Parathyroid adenoma (tissue), 2 donors: ENCODE measurements around the gene MAK.
"Not testable (repeated sequence)": the region's sequence is repeated elsewhere in the genome, so short reads cannot be mapped to it uniquely, and the experiment has no call there.

Experiments
- H2AFZ ChIP-seq: fragments of 300-600 bp; sonication (generic); one replicate; pipeline ENCODE4 v1.7.0; 2017; ENCODE audit warnings: antibody characterized with exemption, mild to moderate bottlenecking
- H3K27ac ChIP-seq: fragments of 300-600 bp; sonication (generic); one replicate; pipeline ENCODE4 v1.7.0; 2017
- H3K27me3 ChIP-seq: fragments of 300-600 bp; sonication (generic); one replicate; pipeline ENCODE4 v1.7.0; 2017; ENCODE audit warnings: low read length; ENCODE audit not compliant: control insufficient read depth, insufficient read depth
- H3K36me3 ChIP-seq: fragments of 300-600 bp; sonication (generic); one replicate; pipeline ENCODE4 v1.7.0; 2017; ENCODE audit warnings: low read length; ENCODE audit not compliant: control insufficient read depth, insufficient read depth
- H3K4me1 ChIP-seq: fragments of 300-600 bp; sonication (generic); one replicate; pipeline ENCODE4 v1.7.0; 2017; ENCODE audit warnings: control low read depth
- H3K4me2 ChIP-seq: fragments of 300-600 bp; sonication (generic); one replicate; pipeline ENCODE4 v1.7.0; 2017; ENCODE audit warnings: low read length
- H3K4me3 ChIP-seq: fragments of 300-600 bp; sonication (generic); one replicate; pipeline ENCODE4 v1.7.0; 2017; ENCODE audit warnings: low read depth, low read length
- H3K79me2 ChIP-seq: fragments of 300-600 bp; sonication (generic); one replicate; pipeline ENCODE4 v1.7.0; 2017; ENCODE audit warnings: control low read depth
- H3K9ac ChIP-seq: fragments of 300-600 bp; sonication (generic); one replicate; pipeline ENCODE4 v1.7.0; 2017; ENCODE audit warnings: mild to moderate bottlenecking
- H3K9me3 ChIP-seq: fragments of 300-600 bp; sonication (generic); one replicate; pipeline ENCODE4 v1.7.0; 2017; ENCODE audit warnings: low read length; ENCODE audit not compliant: control insufficient read depth
- CTCF ChIP-seq: fragments of 300-600 bp; sonication (generic); IDR thresholded peaks from one replicate; pipeline ENCODE4 v1.7.0; 2017; ENCODE audit warnings: antibody characterized with exemption, mild to moderate bottlenecking
- donor health status: primary hyperparathyroidism.

Gene MAK

GRCh38 chr6:10883312-10884244 lies 45.2 kb upstream of the MAK start:
- no peak for TF ChIP-seq CTCF
- Histone ChIP-seq H3K9me3 (no peaks in the 10 kb centered on the region), H3K4me2 (peak overlapping the region; percentile 73), H3K4me3 (peak overlapping the region; percentile 93), H3K9ac (peak overlapping the region; percentile 29), H3K36me3 (no peaks in the 10 kb centered on the region), H3K27me3 (no peaks in the 10 kb centered on the region), H2AFZ (peak overlapping the region; percentile 31), H3K4me1 (peaks cover 13% of the 10 kb centered on the region), H3K27ac (peak overlapping the region; percentile 98), H3K79me2 (peaks cover 26% of the 10 kb centered on the region)

- peak overlapping the region; percentile 39 for H3K9ac ChIP-seq
- H3K4me2 ChIP-seq, result peak overlapping the region; percentile 85
- H3K4me1 ChIP-seq, result peaks cover 21% of the 10 kb centered on the region
- H3K4me3 ChIP-seq, result peak overlapping the region; percentile 93
- H3K9me3 ChIP-seq, result no peaks in the 10 kb centered on the region
- peaks cover 20% of the 10 kb centered on the region for H3K79me2 ChIP-seq
- H3K27me3 ChIP-seq, result no peaks in the 10 kb centered on the region
- H3K27ac ChIP-seq, result peak overlapping the region; percentile 98
- peak overlapping the region; percentile 1 for H2AFZ ChIP-seq
- no peak for TF ChIP-seq CTCF
- H3K36me3 ChIP-seq, result no peaks in the 10 kb centered on the region
Measured at GRCh38 chr6:10882657-10883171, 44.4 kb upstream of the MAK start.

GRCh38 chr6:10882253-10882630 lies 43.9 kb upstream of the MAK start:
- not testable (repeated sequence) for H3K9me3 ChIP-seq, H3K27me3 ChIP-seq, H3K36me3 ChIP-seq
- H3K79me2 ChIP-seq, result peaks cover 20% of the 10 kb centered on the region
- H3K9ac ChIP-seq, result peak overlapping the region; percentile 39
- H3K27ac ChIP-seq, result peak overlapping the region; percentile 98
- peak overlapping the region; percentile 59 for H2AFZ ChIP-seq
- H3K4me2 ChIP-seq, result peak overlapping the region; percentile 85
- peaks cover 26% of the 10 kb centered on the region for H3K4me1 ChIP-seq
- peak overlapping the region; percentile 93 for H3K4me3 ChIP-seq

- Histone ChIP-seq H3K4me1 (peaks cover 45% of the 10 kb centered on the region), H3K4me2 (peak overlapping the region; percentile 85), H3K27ac (peak overlapping the region; percentile 98), H3K27me3 (no peaks in the 10 kb centered on the region), H2AFZ (no peak overlapping the region), H3K4me3 (peak overlapping the region; percentile 93), H3K36me3 (no peaks in the 10 kb centered on the region), H3K9ac (peak overlapping the region; percentile 85), H3K9me3 (no peaks in the 10 kb centered on the region), H3K79me2 (peaks cover 20% of the 10 kb centered on the region)
- TF ChIP-seq CTCF, result no peak
Measured at GRCh38 chr6:10880366-10880765, 42.0 kb upstream of the MAK start.

- H3K4me1 ChIP-seq, result peaks cover 62% of the 10 kb centered on the region
- no peak overlapping the region for H3K9ac ChIP-seq
- no peak overlapping the region for H2AFZ ChIP-seq
- H3K27me3 ChIP-seq, result no peaks in the 10 kb centered on the region
- H3K79me2 ChIP-seq, result peaks cover 16% of the 10 kb centered on the region
- TF ChIP-seq CTCF, result no peak
- peak overlapping the region; percentile 93 for H3K4me3 ChIP-seq
- H3K4me2 ChIP-seq, result peak overlapping the region; percentile 27
- no peaks in the 10 kb centered on the region for H3K9me3 ChIP-seq
- peak overlapping the region; percentile 98 for H3K27ac ChIP-seq
- H3K36me3 ChIP-seq, result no peaks in the 10 kb centered on the region
Measured at GRCh38 chr6:10877871-10878270, 39.5 kb upstream of the MAK start.
